ENCODE data around the gene CDK4.

Gene CDK4

GRCh38 chr12:57739914-57740538 lies 12.1 kb downstream of the CDK4 start:
- TF ChIP-seq REST (IDR thresholded peaks at IDR 0.05; ENCODE audit: insufficient read depth in 1 of 2, low read depth in 2 of 2, low read length in 2 of 2) (no peak), TAF1 (IDR thresholded peaks at IDR 0.05; ENCODE audit: borderline replicate concordance, insufficient read depth, low read length) (no peak), SIN3A (IDR thresholded peaks at IDR 0.05; ENCODE audit: borderline replicate concordance, insufficient read depth, low read length) (no peak), POLR2AphosphoS5 (IDR thresholded peaks at IDR 0.05; ENCODE audit: low read depth, low read length) (no peak), FOXP2 (optimal IDR thresholded peaks at IDR 0.05; ENCODE audit: borderline replicate concordance, extremely low read depth, extremely low read length, insufficient read depth) (no peak)

DNA sequence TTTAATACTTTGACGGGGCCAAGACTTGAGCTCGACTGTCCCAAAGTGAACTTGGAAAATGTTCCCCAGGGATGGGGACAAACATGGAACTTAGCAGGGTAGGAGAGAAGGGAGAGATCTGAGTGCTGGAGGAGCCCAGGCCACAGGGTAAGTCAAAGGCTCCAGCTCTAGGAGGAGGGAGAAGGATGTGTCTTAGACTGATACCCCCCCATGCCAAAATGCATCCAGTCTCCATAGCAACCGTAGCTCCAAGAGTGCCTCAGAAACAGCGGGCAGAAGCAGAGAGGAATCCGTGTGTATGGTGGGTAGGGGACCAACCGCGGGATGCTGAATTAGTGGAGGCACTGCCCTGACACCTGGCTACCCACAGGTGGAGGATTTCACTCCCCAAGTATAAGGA lies 12.7 kb downstream of the CDK4 start:
- TF ChIP-seq REST (IDR thresholded peaks at IDR 0.05; ENCODE audit: insufficient read depth in 1 of 2, low read depth in 2 of 2, low read length in 2 of 2): no peak
- no peak for TF ChIP-seq POLR2AphosphoS5 (IDR thresholded peaks at IDR 0.05; ENCODE audit: low read depth, low read length)

DNA sequence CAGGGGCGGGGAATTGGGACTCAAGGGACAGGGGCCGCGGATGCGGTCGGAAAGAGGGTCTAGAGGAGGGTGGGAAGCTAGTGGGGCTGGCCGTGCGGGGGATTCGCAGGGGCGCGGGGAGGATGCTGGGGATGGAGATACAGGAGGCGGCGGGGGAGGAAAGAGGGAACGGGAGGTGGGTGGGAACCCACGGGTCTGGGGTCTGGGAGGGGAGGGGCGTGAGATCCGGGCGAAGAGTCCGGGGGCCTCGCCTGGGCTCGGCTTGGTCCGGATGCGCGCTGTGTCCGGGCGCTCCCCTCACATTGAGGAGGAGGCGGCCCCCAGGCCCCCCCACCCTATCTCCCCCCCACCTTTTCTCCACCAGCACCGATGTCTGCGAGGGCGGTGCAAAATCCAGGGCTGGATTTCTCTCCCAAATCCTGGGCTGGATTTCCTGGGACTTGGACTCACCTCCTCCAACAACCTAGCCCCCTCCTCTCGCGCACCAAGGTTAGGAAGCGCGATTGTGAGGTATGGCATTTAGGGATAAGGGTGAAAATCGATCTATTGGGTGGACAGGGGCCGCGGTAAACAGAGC lies 13.4 kb downstream of the CDK4 start, which contains the start of gene AGAP2:
Gene AGAP2, minus strand, starts transcription at position 82 of the 577 bp plus-strand sequence. CDS start 496 bp downstream, outside the sequence.
- TF ChIP-seq POLR2AphosphoS5 (IDR thresholded peaks at IDR 0.05; ENCODE audit: low read depth, low read length) (no peak), TAF1 (IDR thresholded peaks at IDR 0.05; ENCODE audit: borderline replicate concordance, insufficient read depth, low read length) (no peak), FOXP2 (optimal IDR thresholded peaks at IDR 0.05; ENCODE audit: borderline replicate concordance, extremely low read depth, extremely low read length, insufficient read depth) (no peak), REST (IDR thresholded peaks at IDR 0.05; ENCODE audit: insufficient read depth in 1 of 2, low read depth in 2 of 2, low read length in 2 of 2) (no peak), SIN3A (IDR thresholded peaks at IDR 0.05; ENCODE audit: borderline replicate concordance, insufficient read depth, low read length) (no peak)

DNA sequence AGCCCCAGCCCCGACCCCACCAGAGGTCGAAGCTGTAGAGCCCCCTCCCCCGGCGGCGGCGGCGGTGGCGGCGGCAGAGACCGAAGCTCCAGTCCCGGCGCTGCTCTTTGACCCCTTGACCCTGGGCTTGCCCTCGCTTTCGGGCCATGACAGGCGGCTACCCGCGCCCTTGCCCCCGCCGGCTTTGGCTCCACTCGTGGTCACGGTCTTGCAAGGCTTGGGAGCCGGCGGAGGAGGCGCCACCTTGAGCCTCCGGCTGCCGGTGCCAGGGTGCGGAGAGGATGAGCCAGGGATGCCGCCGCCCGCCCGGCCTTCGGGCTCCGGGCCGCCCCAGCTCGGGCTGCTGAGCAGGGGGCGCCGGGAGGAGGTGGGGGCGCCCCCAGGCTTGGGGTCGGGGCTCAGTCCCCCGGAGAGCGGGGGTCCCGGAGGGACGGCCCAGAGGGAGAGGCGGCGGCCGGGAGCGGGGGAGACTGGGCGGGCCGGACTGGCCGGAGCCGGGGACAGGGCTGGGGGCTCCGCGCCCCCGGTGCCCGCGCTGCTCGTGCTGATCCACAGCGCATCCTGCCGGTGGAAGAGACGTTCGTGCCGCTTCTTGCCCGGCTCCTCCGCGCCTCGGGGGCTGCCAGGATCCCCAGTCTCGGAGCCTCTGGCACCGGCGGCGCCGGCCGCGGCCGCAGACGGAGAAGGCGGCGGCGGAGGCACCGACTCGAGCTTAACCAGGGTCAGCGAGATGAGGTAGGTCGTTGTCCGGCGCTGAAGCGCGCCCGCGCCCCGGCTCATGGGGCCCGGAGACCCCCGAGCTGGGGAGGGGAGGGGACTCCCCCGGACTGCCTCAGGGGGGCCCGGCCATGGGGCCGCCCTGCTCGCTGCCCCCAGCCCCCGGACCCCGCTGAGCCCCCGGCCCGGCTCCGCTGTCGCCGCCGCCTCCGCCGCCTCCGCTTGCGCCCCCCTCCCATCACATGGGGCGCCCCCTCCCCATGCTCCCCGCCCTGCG lies 14.3 kb downstream of the CDK4 start:
- TF ChIP-seq FOXP2 (optimal IDR thresholded peaks at IDR 0.05; ENCODE audit: borderline replicate concordance, extremely low read depth, extremely low read length, insufficient read depth): no peak

DNA sequence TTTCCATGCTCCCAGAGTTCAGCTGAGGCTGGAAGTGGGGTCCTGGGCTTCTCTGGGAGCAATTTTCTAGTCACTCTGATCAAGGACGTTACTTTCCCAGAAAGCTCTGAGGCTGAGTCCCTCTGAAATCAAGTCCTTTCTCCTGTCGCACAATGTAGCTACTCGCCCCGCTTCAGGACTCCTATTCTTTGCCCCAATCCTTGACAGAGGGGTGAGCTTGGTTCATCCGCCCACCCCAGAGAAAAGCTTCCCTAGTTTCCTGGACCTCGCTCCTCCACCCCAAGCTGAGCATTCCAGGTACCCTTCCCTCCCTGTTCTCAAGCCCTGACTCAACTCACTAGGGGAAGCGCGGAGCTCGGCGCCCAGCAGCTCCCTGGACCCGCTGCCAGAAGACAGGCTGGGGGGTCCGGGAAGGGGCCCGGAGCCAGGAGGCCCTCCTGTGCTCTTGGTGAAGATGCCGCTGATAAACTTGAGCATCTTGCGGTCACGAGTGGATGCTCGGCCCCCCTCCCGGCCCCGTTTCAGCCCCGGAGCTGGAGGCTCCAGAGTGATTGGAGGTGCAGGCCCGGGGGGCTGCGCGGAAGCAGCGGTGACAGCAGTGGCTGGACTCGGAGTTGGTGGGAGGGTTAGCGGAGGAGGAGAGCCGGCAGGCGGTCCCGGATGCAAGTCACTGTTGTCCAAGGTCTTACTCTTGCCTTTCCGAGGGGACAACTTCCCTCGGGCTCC lies 15.2 kb downstream of the CDK4 start:
- TF ChIP-seq TAF1 (IDR thresholded peaks at IDR 0.05; ENCODE audit: borderline replicate concordance, insufficient read depth, low read length) (no peak), REST (IDR thresholded peaks at IDR 0.05; ENCODE audit: insufficient read depth in 1 of 2, low read depth in 2 of 2, low read length in 2 of 2) (no peak), SIN3A (IDR thresholded peaks at IDR 0.05; ENCODE audit: borderline replicate concordance, insufficient read depth, low read length) (no peak), FOXP2 (optimal IDR thresholded peaks at IDR 0.05; ENCODE audit: borderline replicate concordance, extremely low read depth, extremely low read length, insufficient read depth) (no peak), POLR2AphosphoS5 (IDR thresholded peaks at IDR 0.05; ENCODE audit: low read depth, low read length) (no peak)

Measured in PFSK-1 (cell line).